A549 (cell line): ENCODE results near the gene BST1. TPM values are rescaled to one million over a fixed set of nuclear protein-coding genes. Genes with fewer than 3 reads are reported as not detected.
"Not testable (repeated sequence)": the region's sequence is repeated elsewhere in the genome, so short reads cannot be mapped to it uniquely, and the experiment has no call there.

ENCODE experiments used
- ATAC-seq, 2 experiments: fragments of 200-7000 bp in 1 of 2; fragments of >200 bp in 1 of 2; cut with Nextera tagmentation in 1 of 2; cut with Tn5 transposase in 1 of 2; 3 replicates each; pipeline versions ENCODE4 v1.8.0 to v1.9.1; 2018 to 2020; ENCODE audit warnings: mild to moderate bottlenecking in 1 of 2, moderate library complexity in 1 of 2
- CTCF ChIA-PET: fragments of 300-600 bp; sonication (Branson Sonifier 250); formaldehyde crosslinking; extraction: SDS; loops from one replicate; lab custom pipeline; 2021; ENCODE audit warnings: antibody characterized with exemption, inconsistent platforms; lab: Yijun Ruan, JAX
- POLR2A ChIA-PET: fragments of 350-600 bp; formaldehyde crosslinking; extraction: SDS; loops from one replicate; lab custom pipeline; 2021; ENCODE audit warnings: antibody characterized with exemption, inconsistent platforms; lab: Yijun Ruan, JAX
- DNase-seq, 2 experiments: peaks; one replicate each; pipeline versions ENCODE4 v3.0.0 to v3.0.0-alpha.2; 2011 to 2016; ENCODE audit warnings: low read depth in 1 of 2, low spot score in 1 of 2
- FAIRE-seq: peaks from 2 replicates; lab custom pipeline; 2011; peaks lifted over from hg19 to GRCh38; lab: Jason Lieb, UNC
- H3K27ac ChIP-seq, 2 experiments: fragments of >200 bp; sonication (Bioruptor Twin); formaldehyde crosslinking; 3 replicates each; pipeline ENCODE4 v1.5.1; 2016 to 2017
- H3K4me1 ChIP-seq: fragments of >200 bp; sonication (Bioruptor Twin); formaldehyde crosslinking; 3 replicates; pipeline ENCODE4 v1.6.1; 2016
- H3K4me2 ChIP-seq: fragments of >200 bp; sonication (Bioruptor Twin); formaldehyde crosslinking; 3 replicates; pipeline ENCODE4 v1.6.1; 2016
- H3K4me3 ChIP-seq: fragments of >200 bp; sonication (Bioruptor Twin); formaldehyde crosslinking; 3 replicates; pipeline ENCODE4 v1.5.1; 2016
- H3K9me3 ChIP-seq: fragments of >200 bp; sonication (Bioruptor Twin); formaldehyde crosslinking; 3 replicates; pipeline ENCODE4 v1.6.1; 2016
- BCL3 ChIP-seq: fragments of >200 bp; sonication (Bioruptor Twin); formaldehyde crosslinking; IDR thresholded peaks from 3 replicates; pipeline ENCODE4 v1.6.1; 2016
- BHLHE40 ChIP-seq: IDR thresholded peaks from 2 replicates; pipeline ENCODE4 v1.6.1; 2012; ENCODE audit warnings: low read depth, low read length, inconsistent platforms
- CEBPB ChIP-seq, 2 experiments: fragments of >200 bp in 1 of 2; sonication (Bioruptor Twin) in 1 of 2; formaldehyde crosslinking in 1 of 2; IDR thresholded peaks; 2 replicates each; pipeline ENCODE4 v1.6.1; 2012 to 2016
- CHD2 ChIP-seq: fragments of 150-350 bp; IDR thresholded peaks from 2 replicates; pipeline ENCODE4 v1.6.1; 2014; ENCODE audit warnings: low read length; ENCODE audit not compliant: partially characterized antibody
- CHD4 ChIP-seq: fragments of 200-600 bp; sonication (generic); IDR thresholded peaks from 2 replicates; pipeline ENCODE4 v1.6.1; 2016; ENCODE audit warnings: antibody characterized with exemption, mild to moderate bottlenecking, borderline replicate concordance
- CTCF ChIP-seq: fragments of >200 bp; sonication (Bioruptor Twin); formaldehyde crosslinking; IDR thresholded peaks from 3 replicates; pipeline ENCODE4 v1.5.1; 2016
- E2F6 ChIP-seq: IDR thresholded peaks from 2 replicates; pipeline ENCODE4 v1.6.1; 2012; ENCODE audit warnings: low read depth, borderline replicate concordance
- EHF ChIP-seq: fragments of 250-450 bp; sonication (Bioruptor Pico); IDR thresholded peaks from 2 replicates; pipeline ENCODE4 v1.5.0; 2020; ENCODE audit warnings: mild to moderate bottlenecking
- FOXS1 ChIP-seq: fragments of 250-450 bp; sonication (Bioruptor Pico); IDR thresholded peaks from 2 replicates; pipeline ENCODE4 v1.5.0; 2020; ENCODE audit warnings: mild to moderate bottlenecking, moderate library complexity
- HEYL ChIP-seq: fragments of 250-450 bp; sonication (Bioruptor Pico); IDR thresholded peaks from 2 replicates; pipeline ENCODE4 v1.8.0; 2021; ENCODE audit warnings: mild to moderate bottlenecking, moderate library complexity
- HOXA7 ChIP-seq: fragments of 250-450 bp; sonication (Bioruptor Pico); IDR thresholded peaks from 2 replicates; pipeline ENCODE4 v1.5.0; 2020; ENCODE audit warnings: mild to moderate bottlenecking, moderate library complexity
- JUN ChIP-seq, 2 experiments: fragments of >200 bp; sonication (Bioruptor Twin); formaldehyde crosslinking; IDR thresholded peaks; 2 replicates in 1 of 2; 3 replicates in 1 of 2; pipeline ENCODE4 v1.6.1; 2016 to 2017
- JUNB ChIP-seq: fragments of >200 bp; sonication (Bioruptor Twin); formaldehyde crosslinking; IDR thresholded peaks from 2 replicates; pipeline ENCODE4 v1.6.1; 2016
- MAFK ChIP-seq: fragments of 450-650 bp; IDR thresholded peaks from 2 replicates; pipeline ENCODE4 v1.6.1; 2014; ENCODE audit not compliant: partially characterized antibody
- MAZ ChIP-seq: fragments of 150-350 bp; IDR thresholded peaks from 2 replicates; pipeline ENCODE4 v1.6.1; 2014; ENCODE audit warnings: antibody characterized with exemption, low read depth, low read length, borderline replicate concordance
- POLR2A ChIP-seq: IDR thresholded peaks from 2 replicates; pipeline ENCODE4 v1.6.1; 2012; ENCODE audit warnings: mild to moderate bottlenecking, low read length
- POLR2AphosphoS2 ChIP-seq: conservative IDR thresholded peaks from 2 replicates; pipeline ENCODE4 v1.6.1; 2012; ENCODE audit warnings: low read length, improper control_type of control experiment, inconsistent platforms
- RAD21 ChIP-seq, 2 experiments: fragments of >200 bp in 1 of 2; sonication (Bioruptor Twin) in 1 of 2; formaldehyde crosslinking in 1 of 2; IDR thresholded peaks in 1 of 2; conservative IDR thresholded peaks in 1 of 2; 2 replicates in 1 of 2; 3 replicates in 1 of 2; pipeline ENCODE4 v1.6.1; 2012 to 2018; ENCODE audit warnings: inconsistent platforms in 1 of 2
- RNF2 ChIP-seq: fragments of 200-600 bp; sonication (generic); IDR thresholded peaks from 2 replicates; pipeline ENCODE4 v1.6.1; 2016; ENCODE audit warnings: low read depth, mild to moderate bottlenecking, antibody characterized with exemption, moderate library complexity, borderline replicate concordance
- SMC3 ChIP-seq: fragments of >200 bp; sonication (Bioruptor Twin); formaldehyde crosslinking; IDR thresholded peaks from 3 replicates; pipeline ENCODE4 v1.6.1; 2018; ENCODE audit warnings: inconsistent platforms
- ZC3H11A ChIP-seq: fragments of 450-650 bp; IDR thresholded peaks from 2 replicates; pipeline ENCODE4 v1.6.1; 2014; ENCODE audit warnings: antibody characterized with exemption, mild to moderate bottlenecking
- WGBS: methylation state at CpG from one replicate; pipeline ENCODE4 v1.1.6; 2017; ENCODE audit errors: missing lambda C conversion rate; 5-methylcytosine and 5-hydroxymethylcytosine counted together
- polyA plus RNA-seq, 4 experiments: library from polyadenylated mRNA; depleted of rRNA in 3 of 4; stranded (reverse); fragments of >200 nt; fragmentation: RNase III in 1 of 4; extraction: RNeasy Plus Mini Kit Qiagen cat#74134 plus additional on column Dnase treatment in 1 of 4; gene quantifications; 2 replicates in 3 of 4; 3 replicates in 1 of 4; pipeline ENCODE4 v1.2.3, GENCODE V29; 2011 to 2017

Gene BST1
- polyA plus RNA-seq, 2 of the 4 experiments (the other 2 are of a cell fraction) = 11.7 to 16.0 TPM

- FAIRE-seq (no peak), DNase-seq (no peak), ATAC-seq (no peak)
- ChIA-PET CTCF (no interaction called here), POLR2A (no interaction called here)
- Histone ChIP-seq H3K4me2 (no peak overlapping the region), H3K4me3 (no peak overlapping the region), H3K9me3 (no peaks in the 10 kb centered on the region), H3K27ac (no peak overlapping the region), H3K4me1 (no peaks in the 10 kb centered on the region)
- WGBS = 83% methylated on average over 4 of the region's 4 CpGs
- TF ChIP-seq HEYL (CRISPR knock-in tag) (no peak), BHLHE40 (no peak), BCL3 (no peak), HOXA7 (CRISPR knock-in tag) (no peak), CHD4 (no peak), FOXS1 (CRISPR knock-in tag) (no peak), MAFK (no peak), E2F6 (no peak), JUNB (no peak)
- TF ChIP-seq, all 56 proteins: peak for 0
These were observed 22.7 kb downstream of the BST1 start for GRCh38 chr4:15725608-15726007.

- ATAC-seq (peak in 1 of 2 experiments; percentile 66; a peak in 3 of 6 replicates), DNase-seq (peak; percentile 27 to 40), FAIRE-seq (no peak)
- ChIA-PET POLR2A (no interaction called here), CTCF (interaction anchor here (0.7 to 1.8 kb wide), 4 partner anchors 10 to 272 kb away, joined by 3 to 5 read pairs (median 3); no protein-coding TSS in a partner anchor)
- 28% methylated on average over 3 of the region's 3 CpGs for WGBS
- Histone ChIP-seq H3K4me1 (no peaks in the 10 kb centered on the region), H3K4me3 (no peak overlapping the region), H3K4me2 (no peak overlapping the region; the same call in 2 of the 3 replicates), H3K9me3 (no peaks in the 10 kb centered on the region), H3K27ac (no peak overlapping the region)
- no peak for TF ChIP-seq RNF2
- TF ChIP-seq BHLHE40 = no peak
- no peak for TF ChIP-seq JUN (IDR thresholded peaks at IDR 0.05)
- peak; percentile 45; the same call in 1 of the 3 replicates for TF ChIP-seq SMC3
- no peak for TF ChIP-seq CEBPB (IDR thresholded peaks at IDR 0.05)
- peak; percentile 66 to 69 for TF ChIP-seq RAD21 (conservative IDR thresholded peaks at IDR 0.05 in 1 of 2, IDR thresholded peaks at IDR 0.05 in 1 of 2)
- TF ChIP-seq CHD2 = no peak
- TF ChIP-seq ZC3H11A = no peak
- no peak for TF ChIP-seq EHF (CRISPR knock-in tag)
- TF ChIP-seq MAZ = no peak
- peak; percentile 72 for TF ChIP-seq CTCF
- no peak for TF ChIP-seq POLR2A
- no peak for TF ChIP-seq POLR2AphosphoS2
- no peak for TF ChIP-seq FOXS1 (CRISPR knock-in tag)
These were observed 27.2 kb downstream of the BST1 start for GRCh38 chr4:15729910-15730533.

- H3K4me3 ChIP-seq, ATAC-seq, H3K4me1 ChIP-seq, CTCF ChIA-PET, FAIRE-seq, H3K4me2 ChIP-seq, DNase-seq, H3K9me3 ChIP-seq, POLR2A ChIA-PET, H3K27ac ChIP-seq: not testable (repeated sequence)
- 76% methylated on average over 5 of the region's 5 CpGs for WGBS
- peak; percentile 44 for TF ChIP-seq MAFK
These were observed 30.2 kb downstream of the BST1 start for GRCh38 chr4:15733061-15733460.
